Measurements from ENCODE around the gene LASP1NB. TPM values are rescaled to one million over a fixed set of nuclear protein-coding genes. Genes with fewer than 3 reads are reported as not detected.
"Not testable (repeated sequence)": the region's sequence is repeated elsewhere in the genome, so short reads cannot be mapped to it uniquely, and the experiment has no call there.

The LASP1NB gene

GRCh38 chr17:38961413-38961812, 36.0 kb downstream of the LASP1NB start:
- no peak for DNase-seq (ENCODE audit: low spot score)

GRCh38 chr17:38967290-38967738, 41.9 kb downstream of the LASP1NB start, which contains the start of gene FBXO47:
Gene FBXO47 (minus strand): TSS chr17:38967403. CDS start chr17:38963025, 4,378 bp downstream.
- DNase-seq (ENCODE audit: low spot score), result peak; percentile 93

- DNase-seq (ENCODE audit: low spot score), result no peak
These were observed 43.9 kb downstream of the LASP1NB start for GRCh38 chr17:38969281-38969680.

GRCh38 chr17:38970128-38970527, 44.7 kb downstream of the LASP1NB start:
- no peak for DNase-seq (ENCODE audit: low spot score)

GRCh38 chr17:38970804-38971203, 45.4 kb downstream of the LASP1NB start:
- no peak for DNase-seq (ENCODE audit: low spot score)

- not testable (repeated sequence) for DNase-seq (ENCODE audit: low spot score)
These were observed 50.8 kb downstream of the LASP1NB start for GRCh38 chr17:38976187-38976551.

GRCh38 chr17:38978180-38978579, 52.8 kb downstream of the LASP1NB start:
- DNase-seq (ENCODE audit: low spot score), result no peak

Other genes with a start within 250 kb of the LASP1NB start
- 209 TPM for gene MLLT6, start 220.3 kb upstream of the LASP1NB start, total RNA-seq
- gene CISD3, start 195.3 kb upstream of the LASP1NB start, total RNA-seq, result 60.1 TPM
- 54.5 TPM for gene PCGF2, start 177.3 kb upstream of the LASP1NB start, total RNA-seq
- gene PSMB3, start 172.9 kb upstream of the LASP1NB start, total RNA-seq, result 156 TPM
- 44.7 TPM for gene PIP4K2B, start 126.1 kb upstream of the LASP1NB start, total RNA-seq
- 29.0 TPM for gene CWC25, start 100.3 kb upstream of the LASP1NB start, total RNA-seq
- 1,659 TPM for gene RPL23, start 71.9 kb upstream of the LASP1NB start, total RNA-seq
- 126 TPM for gene LASP1, start 55.6 kb upstream of the LASP1NB start, total RNA-seq
- gene FBXO47, start 41.8 kb downstream of the LASP1NB start, total RNA-seq, result not detected
- 13.0 TPM for gene PLXDC1, start 226.0 kb downstream of the LASP1NB start, total RNA-seq
- gene ARL5C, start 240.5 kb downstream of the LASP1NB start, total RNA-seq, result not detected

Measured in ureter (tissue), 1 donor.